Measurements from ENCODE around the gene RSRC2. TPM values are rescaled to one million over a fixed set of nuclear protein-coding genes. Genes with fewer than 3 reads are reported as not detected.

RSRC2 gene
- total and polyA plus RNA-seq, 10 of the 15 experiments (the other 5 are each of a cell fraction or from before 2014, with no cell fraction given): 49.8 to 112 (median 60.6) TPM

DNA sequence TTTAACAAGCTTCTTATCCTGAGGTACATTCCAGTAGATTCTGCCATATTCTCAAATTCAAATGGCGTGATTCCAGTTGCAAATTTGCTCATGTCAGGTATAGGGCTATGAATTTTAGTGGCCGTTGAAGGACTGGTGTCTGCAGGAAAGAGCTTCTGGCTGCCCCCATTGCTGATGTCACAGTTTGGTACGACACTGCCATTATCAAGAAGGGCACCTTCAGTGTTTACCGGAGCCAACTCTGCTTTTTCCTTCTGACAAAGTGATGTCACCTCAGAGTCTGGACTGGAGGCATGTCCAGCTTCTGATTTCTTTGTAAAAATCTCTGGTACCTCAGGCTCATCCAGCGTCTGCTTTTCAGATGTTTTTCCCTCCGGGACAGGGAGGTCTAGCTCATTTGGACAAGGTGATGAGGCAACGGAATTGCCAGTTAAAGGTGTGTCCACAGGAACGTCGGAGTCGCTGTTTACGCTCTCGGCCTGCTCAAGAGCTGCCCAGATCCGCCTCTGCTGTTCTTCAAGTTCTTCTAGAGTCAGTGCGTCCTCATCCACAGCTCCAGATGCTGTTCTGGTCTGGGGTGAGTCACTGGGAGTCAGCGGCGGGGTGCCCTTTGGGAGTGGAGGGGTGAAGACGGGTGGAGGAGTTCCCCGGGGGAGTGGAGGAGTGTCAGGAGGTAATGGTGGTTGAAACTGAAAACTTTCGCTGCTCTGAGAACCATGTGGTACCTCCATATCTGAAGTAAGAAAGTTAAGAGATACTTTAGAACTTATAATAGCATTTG is 53.0 kb downstream of the RSRC2 start (continued):
- 0 out of 4 replicates have a peak, but pooled peaks of 1 of the 2 experiments have one; percentile 13 for TF ChIP-seq BHLHE40 (IDR thresholded peaks at IDR 0.05; ENCODE audit: borderline replicate concordance in 1 of 2, low read depth in 2 of 2, low read length in 1 of 2)
- 0 out of 2 replicates have a peak, but pooled peaks have one; percentile 23 for TF ChIP-seq CREM (IDR thresholded peaks at IDR 0.05; ENCODE audit: low read depth)
- TF ChIP-seq, protein P1, sequence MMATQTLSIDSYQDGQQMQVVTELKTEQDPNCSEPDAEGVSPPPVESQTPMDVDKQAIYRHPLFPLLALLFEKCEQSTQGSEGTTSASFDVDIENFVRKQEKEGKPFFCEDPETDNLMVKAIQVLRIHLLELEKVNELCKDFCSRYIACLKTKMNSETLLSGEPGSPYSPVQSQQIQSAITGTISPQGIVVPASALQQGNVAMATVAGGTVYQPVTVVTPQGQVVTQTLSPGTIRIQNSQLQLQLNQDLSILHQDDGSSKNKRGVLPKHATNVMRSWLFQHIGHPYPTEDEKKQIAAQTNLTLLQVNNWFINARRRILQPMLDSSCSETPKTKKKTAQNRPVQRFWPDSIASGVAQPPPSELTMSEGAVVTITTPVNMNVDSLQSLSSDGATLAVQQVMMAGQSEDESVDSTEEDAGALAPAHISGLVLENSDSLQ (IDR thresholded peaks at IDR 0.05): no peak
- TF ChIP-seq ZNF622 (IDR thresholded peaks at IDR 0.05): no peak
- TF ChIP-seq CHD2 (IDR thresholded peaks at IDR 0.05; ENCODE audit: borderline replicate concordance, low read depth, low read length): no peak
- no peak for TF ChIP-seq JUNB (IDR thresholded peaks at IDR 0.05)
- TF ChIP-seq, protein P2, sequence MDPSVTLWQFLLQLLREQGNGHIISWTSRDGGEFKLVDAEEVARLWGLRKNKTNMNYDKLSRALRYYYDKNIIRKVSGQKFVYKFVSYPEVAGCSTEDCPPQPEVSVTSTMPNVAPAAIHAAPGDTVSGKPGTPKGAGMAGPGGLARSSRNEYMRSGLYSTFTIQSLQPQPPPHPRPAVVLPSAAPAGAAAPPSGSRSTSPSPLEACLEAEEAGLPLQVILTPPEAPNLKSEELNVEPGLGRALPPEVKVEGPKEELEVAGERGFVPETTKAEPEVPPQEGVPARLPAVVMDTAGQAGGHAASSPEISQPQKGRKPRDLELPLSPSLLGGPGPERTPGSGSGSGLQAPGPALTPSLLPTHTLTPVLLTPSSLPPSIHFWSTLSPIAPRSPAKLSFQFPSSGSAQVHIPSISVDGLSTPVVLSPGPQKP (IDR thresholded peaks at IDR 0.05; ENCODE audit: low read depth, low read length): no peak
- peak; percentile 48 for TF ChIP-seq IKZF1 (conservative IDR thresholded peaks at IDR 0.05)
- TF ChIP-seq, protein P3, sequence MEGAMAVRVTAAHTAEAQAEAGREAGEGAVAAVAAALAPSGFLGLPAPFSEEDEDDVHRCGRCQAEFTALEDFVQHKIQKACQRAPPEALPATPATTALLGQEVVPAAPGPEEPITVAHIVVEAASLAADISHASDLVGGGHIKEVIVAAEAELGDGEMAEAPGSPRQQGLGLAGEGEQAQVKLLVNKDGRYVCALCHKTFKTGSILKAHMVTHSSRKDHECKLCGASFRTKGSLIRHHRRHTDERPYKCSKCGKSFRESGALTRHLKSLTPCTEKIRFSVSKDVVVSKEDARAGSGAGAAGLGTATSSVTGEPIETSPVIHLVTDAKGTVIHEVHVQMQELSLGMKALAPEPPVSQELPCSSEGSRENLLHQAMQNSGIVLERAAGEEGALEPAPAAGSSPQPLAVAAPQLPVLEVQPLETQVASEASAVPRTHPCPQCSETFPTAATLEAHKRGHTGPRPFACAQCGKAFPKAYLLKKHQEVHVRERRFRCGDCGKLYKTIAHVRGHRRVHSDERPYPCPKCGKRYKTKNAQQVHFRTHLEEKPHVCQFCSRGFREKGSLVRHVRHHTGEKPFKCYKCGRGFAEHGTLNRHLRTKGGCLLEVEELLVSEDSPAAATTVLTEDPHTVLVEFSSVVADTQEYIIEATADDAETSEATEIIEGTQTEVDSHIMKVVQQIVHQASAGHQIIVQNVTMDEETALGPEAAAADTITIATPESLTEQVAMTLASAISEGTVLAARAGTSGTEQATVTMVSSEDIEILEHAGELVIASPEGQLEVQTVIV (IDR thresholded peaks at IDR 0.05; ENCODE audit: borderline replicate concordance, partially characterized antibody): no peak
- TF ChIP-seq, protein P4, sequence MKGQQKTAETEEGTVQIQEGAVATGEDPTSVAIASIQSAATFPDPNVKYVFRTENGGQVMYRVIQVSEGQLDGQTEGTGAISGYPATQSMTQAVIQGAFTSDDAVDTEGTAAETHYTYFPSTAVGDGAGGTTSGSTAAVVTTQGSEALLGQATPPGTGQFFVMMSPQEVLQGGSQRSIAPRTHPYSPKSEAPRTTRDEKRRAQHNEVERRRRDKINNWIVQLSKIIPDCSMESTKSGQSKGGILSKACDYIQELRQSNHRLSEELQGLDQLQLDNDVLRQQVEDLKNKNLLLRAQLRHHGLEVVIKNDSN (IDR thresholded peaks at IDR 0.05; ENCODE audit: borderline replicate concordance, extremely low read length, insufficient read depth, low read depth, low read length): no peak
- TF ChIP-seq, protein P5, sequence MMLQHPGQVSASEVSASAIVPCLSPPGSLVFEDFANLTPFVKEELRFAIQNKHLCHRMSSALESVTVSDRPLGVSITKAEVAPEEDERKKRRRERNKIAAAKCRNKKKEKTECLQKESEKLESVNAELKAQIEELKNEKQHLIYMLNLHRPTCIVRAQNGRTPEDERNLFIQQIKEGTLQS (IDR thresholded peaks at IDR 0.05; ENCODE audit: borderline replicate concordance, extremely low read depth, low read depth, low read length): no peak
- TF ChIP-seq CHD4 (IDR thresholded peaks at IDR 0.05): no peak
- no peak for TF ChIP-seq NFXL1 (IDR thresholded peaks at IDR 0.05; ENCODE audit: borderline replicate concordance)
- no peak for TF ChIP-seq CBX5 (IDR thresholded peaks at IDR 0.05; ENCODE audit: low read depth)
- no peak for TF ChIP-seq NR2C2 (IDR thresholded peaks at IDR 0.05; ENCODE audit: borderline replicate concordance, control insufficient read depth, insufficient read length, low read depth)
- TF ChIP-seq ETV6 (conservative IDR thresholded peaks at IDR 0.05 in 1 of 2, IDR thresholded peaks at IDR 0.05 in 1 of 2; ENCODE audit: borderline replicate concordance in 1 of 2, low read depth in 1 of 2): no peak
- no peak for TF ChIP-seq POLR2AphosphoS5 (IDR thresholded peaks at IDR 0.05; ENCODE audit: low read length)
- TF ChIP-seq HDGF (IDR thresholded peaks at IDR 0.05): no peak
- no peak for TF ChIP-seq ASH2L (IDR thresholded peaks at IDR 0.05; ENCODE audit: borderline replicate concordance, low read depth)
- peak; percentile 40; the same call in 1 of the 2 replicates for TF ChIP-seq PML (IDR thresholded peaks at IDR 0.05; ENCODE audit: low read length)
- no peak for TF ChIP-seq RBBP5 (conservative IDR thresholded peaks at IDR 0.05)
- TF ChIP-seq NBN (IDR thresholded peaks at IDR 0.05): no peak
- TF ChIP-seq, protein P6, sequence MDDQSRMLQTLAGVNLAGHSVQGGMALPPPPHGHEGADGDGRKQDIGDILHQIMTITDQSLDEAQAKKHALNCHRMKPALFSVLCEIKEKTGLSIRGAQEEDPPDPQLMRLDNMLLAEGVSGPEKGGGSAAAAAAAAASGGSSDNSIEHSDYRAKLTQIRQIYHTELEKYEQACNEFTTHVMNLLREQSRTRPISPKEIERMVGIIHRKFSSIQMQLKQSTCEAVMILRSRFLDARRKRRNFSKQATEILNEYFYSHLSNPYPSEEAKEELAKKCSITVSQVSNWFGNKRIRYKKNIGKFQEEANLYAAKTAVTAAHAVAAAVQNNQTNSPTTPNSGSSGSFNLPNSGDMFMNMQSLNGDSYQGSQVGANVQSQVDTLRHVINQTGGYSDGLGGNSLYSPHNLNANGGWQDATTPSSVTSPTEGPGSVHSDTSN (IDR thresholded peaks at IDR 0.05; ENCODE audit: insufficient replicate concordance, low read depth, low read length): no peak
